NT2/D1 (cell line): ENCODE results near the gene ARHGEF4.

Experiments used
- DNase-seq: peaks from one replicate; pipeline ENCODE4 v3.0.0-alpha.2; 2011; ENCODE audit warnings: low read depth, low spot score
- H3K27me3 ChIP-seq: 2 replicates; pipeline ENCODE4 v1.6.0; 2011; ENCODE audit warnings: mild to moderate bottlenecking; ENCODE audit not compliant: insufficient read length, insufficient read depth
- H3K36me3 ChIP-seq: 2 replicates; pipeline ENCODE4 v1.6.1; 2011; ENCODE audit warnings: mild to moderate bottlenecking, low read length, mixed read lengths; ENCODE audit not compliant: insufficient read depth, insufficient read length
- H3K4me1 ChIP-seq: 2 replicates; pipeline ENCODE4 v1.5.1; 2011; ENCODE audit not compliant: insufficient read depth, insufficient read length
- H3K4me3 ChIP-seq: 2 replicates; pipeline ENCODE4 v1.5.1; 2011; ENCODE audit warnings: low read depth; ENCODE audit not compliant: insufficient read length
- H3K9ac ChIP-seq: 2 replicates; pipeline ENCODE4 v1.6.0; 2011; ENCODE audit warnings: low read depth; ENCODE audit not compliant: insufficient read length
- H3K9me3 ChIP-seq: 2 replicates; pipeline ENCODE4 v1.5.1; 2011; ENCODE audit warnings: mild to moderate bottlenecking, low read length; ENCODE audit not compliant: insufficient read depth
- SUZ12 ChIP-seq: IDR thresholded peaks from 2 replicates; pipeline ENCODE4 v1.6.1; 2011; ENCODE audit not compliant: insufficient read length, insufficient read depth; ENCODE audit errors: extremely low read depth
- YY1 ChIP-seq: IDR thresholded peaks from 2 replicates; pipeline ENCODE4 v1.6.1; 2011; ENCODE audit not compliant: insufficient read length, insufficient read depth
- ZNF274 ChIP-seq: IDR thresholded peaks from 2 replicates; pipeline ENCODE4 v1.6.1; 2011; ENCODE audit warnings: mild to moderate bottlenecking, low read depth, low read length

ARHGEF4 gene

DNA sequence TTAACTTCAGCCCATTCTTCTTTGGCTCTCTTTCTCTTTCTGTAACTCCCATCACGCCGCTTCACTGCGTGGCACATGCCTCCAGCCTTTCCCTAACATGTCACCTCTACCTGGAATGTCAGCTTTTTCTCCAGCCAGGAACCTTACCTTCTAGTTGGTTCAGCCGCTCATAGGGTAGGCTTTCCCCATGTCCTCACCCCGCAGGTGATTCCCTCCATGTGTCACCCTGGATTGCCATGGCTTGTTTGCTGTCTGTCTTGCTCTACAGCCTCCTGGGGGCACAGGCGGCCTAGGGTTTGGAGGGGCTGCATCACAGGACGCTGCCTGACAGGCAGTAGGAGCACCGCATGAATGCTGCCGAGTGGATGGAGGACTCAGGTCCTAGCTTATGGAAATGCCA lies 39.2 kb downstream of the ARHGEF4 start:
- Histone ChIP-seq H3K27me3 (no peaks in the 10 kb centered on the region), H3K9ac (no peak overlapping the region), H3K9me3 (peaks cover 19% of the 10 kb centered on the region; the same call in 1 of the 2 replicates), H3K4me1 (peaks cover 12% of the 10 kb centered on the region), H3K4me3 (no peak overlapping the region), H3K36me3 (no peaks in the 10 kb centered on the region)
- DNase-seq: no peak
- TF ChIP-seq YY1 (no peak), ZNF274 (no peak), SUZ12 (no peak)

DNA sequence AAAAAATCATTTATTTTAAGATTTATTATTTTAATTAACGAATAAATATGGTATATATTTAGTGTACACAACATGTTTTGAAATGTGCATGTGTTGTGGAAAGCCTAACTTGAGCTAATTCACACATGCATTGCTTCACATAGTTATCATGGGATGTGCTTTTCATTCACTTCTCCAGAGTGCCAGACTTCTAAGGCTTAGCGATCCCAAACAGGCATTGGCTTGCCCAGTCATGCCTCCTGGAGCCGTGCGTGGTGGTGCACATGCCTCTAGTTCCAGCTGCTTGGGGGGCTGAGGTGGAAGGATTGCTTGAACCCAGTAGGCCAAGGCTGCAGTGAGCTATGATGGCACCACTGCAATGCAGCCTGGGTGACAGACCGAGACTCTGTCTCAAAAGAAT lies 40.5 kb downstream of the ARHGEF4 start:
- Histone ChIP-seq H3K9me3 (peaks cover 19% of the 10 kb centered on the region; the same call in 1 of the 2 replicates), H3K4me1 (peaks cover 6% of the 10 kb centered on the region), H3K9ac (no peak overlapping the region), H3K36me3 (no peaks in the 10 kb centered on the region), H3K4me3 (no peak overlapping the region), H3K27me3 (no peaks in the 10 kb centered on the region)
- TF ChIP-seq SUZ12 (no peak), YY1 (no peak), ZNF274 (no peak)
- DNase-seq: no peak

DNA sequence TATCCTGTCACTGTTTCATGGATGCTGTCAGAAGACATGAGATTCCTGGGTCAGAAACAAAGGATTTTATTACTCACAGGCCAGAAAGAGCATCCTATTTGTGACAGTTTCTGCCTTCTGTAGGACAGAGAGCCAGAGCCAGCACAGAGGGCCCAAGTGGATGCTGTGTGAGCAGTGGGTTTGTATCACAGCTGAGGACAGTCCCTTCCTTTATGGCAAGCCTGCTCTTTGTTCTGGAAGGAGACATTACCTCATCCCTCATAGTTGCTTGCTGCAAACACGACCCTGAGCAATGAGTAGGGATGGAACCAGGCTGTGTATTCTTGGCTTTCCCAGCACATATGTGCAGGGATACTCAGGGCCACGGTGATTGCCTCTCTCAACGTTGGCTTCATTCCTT lies 41.6 kb downstream of the ARHGEF4 start:
- no peak for TF ChIP-seq ZNF274
- TF ChIP-seq YY1: no peak
- no peak for TF ChIP-seq SUZ12
- H3K36me3 ChIP-seq: no peaks in the 10 kb centered on the region
- peaks cover 19% of the 10 kb centered on the region; the same call in 1 of the 2 replicates for H3K9me3 ChIP-seq

DNA sequence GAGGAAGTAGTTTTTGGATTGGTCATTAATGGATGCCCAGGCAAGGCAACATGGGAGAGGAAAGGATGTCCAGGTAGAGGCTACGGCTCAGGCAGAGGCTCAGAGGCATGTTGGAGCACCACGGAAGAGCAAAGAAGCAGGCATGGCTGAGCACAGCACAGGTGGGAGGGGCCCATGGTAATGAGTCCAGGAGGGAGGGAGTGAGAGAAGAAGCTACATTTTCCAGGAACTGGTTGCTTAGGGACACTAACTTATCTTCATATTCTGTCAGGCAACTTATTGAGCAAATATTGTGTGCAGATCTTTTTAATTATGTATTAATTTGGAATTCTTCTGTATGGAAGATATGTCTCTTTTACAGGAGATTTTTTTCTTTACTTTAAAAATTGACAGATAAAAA lies 42.2 kb downstream of the ARHGEF4 start:
- H3K27me3 ChIP-seq: no peaks in the 10 kb centered on the region
- no peak for DNase-seq
- no peak for TF ChIP-seq ZNF274
- TF ChIP-seq SUZ12: no peak
- TF ChIP-seq YY1: no peak
- no peak overlapping the region for H3K4me3 ChIP-seq
- H3K4me1 ChIP-seq: no peaks in the 10 kb centered on the region
- H3K9ac ChIP-seq: no peak overlapping the region
- H3K36me3 ChIP-seq: no peaks in the 10 kb centered on the region
- peaks cover 19% of the 10 kb centered on the region; the same call in 1 of the 2 replicates for H3K9me3 ChIP-seq

More for the DNA sequence above, 41.6 kb downstream of the ARHGEF4 start:
- Histone ChIP-seq H3K4me1 (no peaks in the 10 kb centered on the region), H3K9ac (no peak overlapping the region), H3K4me3 (no peak overlapping the region), H3K27me3 (no peaks in the 10 kb centered on the region)
- no peak for DNase-seq

DNA sequence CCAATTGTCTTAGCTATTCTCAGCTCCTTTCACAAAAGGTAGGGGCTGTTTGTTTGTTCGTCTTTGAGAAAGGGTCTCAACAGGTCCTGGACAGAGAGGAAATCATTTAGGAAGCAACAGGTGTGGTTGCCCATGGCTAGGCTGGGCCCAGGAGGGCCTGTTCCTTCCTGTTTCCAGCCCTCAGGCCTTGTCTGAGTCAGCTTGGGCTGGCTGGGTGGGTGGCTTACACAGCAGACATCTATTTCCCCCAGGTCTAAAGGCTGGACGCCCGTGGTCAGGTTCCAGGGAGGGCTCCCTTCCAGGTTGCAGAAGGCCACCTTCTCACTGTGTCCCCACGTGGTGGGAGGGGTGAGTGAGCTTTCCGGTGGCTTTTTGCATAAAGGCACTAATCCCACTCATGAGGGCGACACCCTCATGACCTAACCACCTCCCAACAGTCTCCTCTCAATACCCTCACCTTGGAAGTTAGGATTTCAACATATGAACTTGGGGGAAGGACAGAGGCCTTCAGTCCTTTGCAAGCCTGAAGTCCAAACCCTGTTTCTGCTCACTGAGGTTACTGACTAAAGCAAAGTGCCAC lies 45.5 kb downstream of the ARHGEF4 start:
- no peak for DNase-seq
- Histone ChIP-seq H3K4me3 (no peak overlapping the region), H3K9ac (no peak overlapping the region), H3K36me3 (no peaks in the 10 kb centered on the region), H3K27me3 (no peaks in the 10 kb centered on the region), H3K4me1 (no peaks in the 10 kb centered on the region), H3K9me3 (peaks cover 8% of the 10 kb centered on the region; the same call in 1 of the 2 replicates)
- TF ChIP-seq ZNF274 (no peak), YY1 (no peak), SUZ12 (no peak)

DNA sequence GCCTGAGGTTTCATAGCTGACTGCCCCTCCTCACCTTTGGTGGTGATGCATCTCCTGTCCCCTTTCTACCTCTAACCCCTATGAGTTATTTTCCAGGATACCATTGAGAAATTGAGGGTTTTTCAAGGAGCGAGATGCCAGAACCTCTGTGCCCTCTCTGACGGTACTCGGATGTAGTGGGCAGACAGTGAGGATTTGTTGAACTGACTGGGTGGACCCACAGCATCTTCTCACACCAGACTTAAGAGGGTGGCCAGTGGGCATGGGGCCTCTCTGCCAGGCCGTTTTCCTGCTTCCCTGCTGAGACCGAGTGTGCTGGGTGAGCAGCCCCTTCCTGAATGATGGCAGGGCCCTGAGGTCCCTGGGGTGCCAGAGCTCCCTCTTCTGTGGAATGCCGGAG lies 46.3 kb downstream of the ARHGEF4 start:
- Histone ChIP-seq H3K4me1 (no peaks in the 10 kb centered on the region), H3K9me3 (peaks cover 5% of the 10 kb centered on the region; the same call in 1 of the 2 replicates), H3K36me3 (no peaks in the 10 kb centered on the region), H3K27me3 (no peaks in the 10 kb centered on the region), H3K9ac (no peak overlapping the region), H3K4me3 (no peak overlapping the region)
- DNase-seq: no peak
- TF ChIP-seq ZNF274: no peak
- no peak for TF ChIP-seq YY1
- TF ChIP-seq SUZ12: no peak

DNA sequence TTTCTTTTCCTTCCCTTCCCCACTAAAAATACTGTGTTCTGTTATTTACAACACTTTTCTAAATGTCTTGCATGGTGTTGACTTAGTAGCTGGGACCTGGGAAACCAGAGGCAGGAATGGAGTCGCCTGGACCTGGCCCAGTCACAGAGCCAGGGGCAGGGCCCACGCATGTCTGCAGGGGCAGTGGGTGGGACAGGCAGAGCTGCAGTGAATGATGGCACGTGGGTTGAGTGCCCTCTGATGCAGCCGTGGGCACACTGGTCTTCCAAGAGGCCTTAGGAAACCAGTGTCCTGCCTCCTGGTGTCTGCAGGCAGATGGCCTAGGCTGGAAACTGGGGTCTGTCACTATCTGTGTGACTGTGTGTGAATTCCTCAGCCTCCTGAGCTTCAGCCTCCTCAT lies 46.8 kb downstream of the ARHGEF4 start:
- Histone ChIP-seq H3K9me3 (no peaks in the 10 kb centered on the region; the same call in 1 of the 2 replicates), H3K4me3 (no peak overlapping the region), H3K27me3 (no peaks in the 10 kb centered on the region), H3K9ac (no peak overlapping the region), H3K4me1 (no peaks in the 10 kb centered on the region), H3K36me3 (no peaks in the 10 kb centered on the region)
- no peak for DNase-seq
- TF ChIP-seq YY1 (no peak), SUZ12 (no peak), ZNF274 (no peak)

DNA sequence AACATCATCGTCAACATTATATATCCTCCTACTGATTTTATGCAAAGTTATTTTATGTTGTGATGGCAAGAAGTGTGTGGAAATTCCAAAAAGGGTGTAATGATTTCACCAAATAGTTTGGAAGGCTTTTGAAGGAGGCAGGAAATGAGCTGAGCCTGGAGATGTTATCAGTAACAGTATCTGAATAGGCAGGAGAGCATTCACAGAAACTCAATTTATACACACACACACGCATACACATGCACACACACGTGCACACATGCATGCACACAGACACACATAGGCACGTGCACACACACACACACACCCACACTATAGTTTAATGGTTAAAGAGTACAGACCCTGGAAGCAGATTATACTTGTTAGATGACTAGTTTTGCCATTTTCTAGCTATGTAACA lies 47.3 kb downstream of the ARHGEF4 start:
- Histone ChIP-seq H3K9me3 (no peaks in the 10 kb centered on the region), H3K4me1 (no peaks in the 10 kb centered on the region), H3K9ac (no peak overlapping the region), H3K36me3 (no peaks in the 10 kb centered on the region), H3K27me3 (no peaks in the 10 kb centered on the region), H3K4me3 (no peak overlapping the region)
- no peak for TF ChIP-seq SUZ12
- TF ChIP-seq ZNF274: no peak
- no peak for TF ChIP-seq YY1
- DNase-seq: no peak
